H1 (cell line): ENCODE data around the gene TNFRSF8. TPM values are rescaled to one million over a fixed set of nuclear protein-coding genes. Genes with fewer than 3 reads are reported as not detected.

Experiments
- CTCF ChIA-PET: fragments of 300-600 bp; sonication (Branson Sonifier 250); formaldehyde crosslinking; loops from one replicate; lab custom pipeline; 2021; ENCODE audit not compliant: partially characterized antibody; lab: Charles Lee
- POLR2A ChIA-PET: fragments of 300-600 bp; sonication (Branson Sonifier 250); formaldehyde crosslinking; loops from one replicate; lab custom pipeline; 2021; ENCODE audit warnings: inconsistent platforms; ENCODE audit not compliant: partially characterized antibody; lab: Charles Lee
- DNase-seq, 2 experiments: peaks; one replicate each; pipeline versions ENCODE4 v3.0.0 to v3.0.0-alpha.2; 2010 to 2022; ENCODE audit warnings: low spot score in 2 of 2, low read depth in 1 of 2, mixed read lengths in 1 of 2
- FAIRE-seq: peaks from 2 replicates; lab custom pipeline; 2011; peaks lifted over from hg19 to GRCh38; lab: Jason Lieb, UNC
- H2AFZ ChIP-seq: 2 replicates; pipeline ENCODE4 v1.8.1; 2012; ENCODE audit warnings: low read length, inconsistent platforms
- H2AK5ac ChIP-seq: 2 replicates; pipeline ENCODE4 v1.6.1; 2013; ENCODE audit warnings: low read depth, low read length
- H2BK120ac ChIP-seq: replicated peaks from 2 replicates; pipeline ENCODE3; 2013; ENCODE audit warnings: low read depth, low read length, inconsistent platforms
- H2BK12ac ChIP-seq: 2 replicates; pipeline ENCODE4 v1.6.1; 2013; ENCODE audit warnings: low read depth, low read length
- H2BK15ac ChIP-seq: 2 replicates; pipeline ENCODE4 v1.6.1; 2013; ENCODE audit warnings: low read length
- H2BK20ac ChIP-seq: 2 replicates; pipeline ENCODE4 v1.6.1; 2013; ENCODE audit warnings: low read length
- H2BK5ac ChIP-seq: 2 replicates; pipeline ENCODE4 v1.6.1; 2013; ENCODE audit warnings: low read depth, low read length
- H3K14ac ChIP-seq: 2 replicates; pipeline ENCODE4 v1.6.1; 2013; ENCODE audit warnings: inconsistent platforms; ENCODE audit not compliant: insufficient read length
- H3K18ac ChIP-seq: 2 replicates; pipeline ENCODE4 v1.6.1; 2013; ENCODE audit warnings: low read length; ENCODE audit errors: extremely low read depth
- H3K23ac ChIP-seq: 2 replicates; pipeline ENCODE4 v1.6.1; 2013; ENCODE audit warnings: inconsistent platforms; ENCODE audit not compliant: insufficient read length
- H3K23me2 ChIP-seq: 2 replicates; pipeline ENCODE4 v1.6.1; 2013; ENCODE audit warnings: low read depth, low read length
- H3K27ac ChIP-seq: 2 replicates; pipeline ENCODE4 v1.6.1; 2011; ENCODE audit warnings: low read depth, low read length, inconsistent platforms
- H3K27me3 ChIP-seq, 4 experiments: replicated peaks in 1 of 4; 1 replicate in 1 of 4; 2 replicates in 3 of 4; pipeline versions ENCODE4 v1.6.1 to v1.8.1; 2011 to 2013; ENCODE audit warnings: low read length in 3 of 4, mild to moderate bottlenecking in 3 of 4, inconsistent platforms in 2 of 4, mixed read lengths in 2 of 4, moderate library complexity in 1 of 4; ENCODE audit not compliant: control insufficient read depth in 3 of 4, insufficient read depth in 3 of 4; ENCODE audit errors: extremely low read depth in 1 of 4
- H3K36me3 ChIP-seq, 4 experiments: 2 replicates each; pipeline versions ENCODE4 v1.6.1 to v1.8.1; 2011 to 2013; ENCODE audit warnings: mild to moderate bottlenecking in 4 of 4, low read length in 3 of 4, moderate library complexity in 2 of 4, control low read depth in 1 of 4, inconsistent platforms in 1 of 4; ENCODE audit not compliant: insufficient read depth in 4 of 4, control insufficient read depth in 2 of 4
- H3K4ac ChIP-seq: replicated peaks from 2 replicates; pipeline ENCODE3; 2013; ENCODE audit warnings: low read length, low read depth, mixed read lengths, inconsistent platforms; ENCODE audit not compliant: insufficient read length
- H3K4me1 ChIP-seq, 4 experiments: replicated peaks in 1 of 4; 1 replicate in 1 of 4; 2 replicates in 3 of 4; pipeline versions ENCODE4 v1.6.1 to v1.8.1; 2011 to 2013; ENCODE audit warnings: low read length in 3 of 4, inconsistent platforms in 2 of 4, mixed read lengths in 1 of 4; ENCODE audit not compliant: insufficient read depth in 4 of 4, control insufficient read depth in 3 of 4
- H3K4me2 ChIP-seq, 2 experiments: 2 replicates each; pipeline versions ENCODE4 v1.6.1 to v1.8.1; 2011 to 2013; ENCODE audit warnings: low read depth in 2 of 2, low read length in 2 of 2, control low read depth in 1 of 2, inconsistent platforms in 1 of 2, mild to moderate bottlenecking in 1 of 2; ENCODE audit not compliant: insufficient read depth in 1 of 2
- H3K4me3 ChIP-seq, 4 experiments: fragments of 200-600, 300-600 bp in 1 of 4; sonication (generic), shearing (Covaris generic), sonication (Bioruptor Twin) in 1 of 4; 2 replicates each; pipeline versions ENCODE4 v1.5.1 to v1.8.1; 2011 to 2016; ENCODE audit warnings: low read length in 4 of 4, low read depth in 3 of 4, control low read depth in 2 of 4, inconsistent platforms in 2 of 4, mild to moderate bottlenecking in 2 of 4, mixed read lengths in 1 of 4, moderate library complexity in 1 of 4; ENCODE audit not compliant: insufficient read depth in 2 of 4; ENCODE audit errors: extremely low read depth in 1 of 4
- H3K56ac ChIP-seq: replicated peaks from 2 replicates; pipeline ENCODE3; 2013; ENCODE audit warnings: low read depth, mild to moderate bottlenecking, mixed read lengths, low read length, inconsistent platforms; ENCODE audit not compliant: insufficient read length
- H3K79me1 ChIP-seq: 2 replicates; pipeline ENCODE4 v1.6.1; 2013; ENCODE audit warnings: low read depth, low read length, control low read depth
- H3K79me2 ChIP-seq, 2 experiments: 2 replicates each; pipeline versions ENCODE4 v1.6.1 to v1.8.1; 2012 to 2013; ENCODE audit warnings: low read length in 2 of 2, mild to moderate bottlenecking in 2 of 2, inconsistent platforms in 1 of 2; ENCODE audit not compliant: insufficient read depth in 2 of 2, control insufficient read depth in 1 of 2
- H3K9ac ChIP-seq, 4 experiments: replicated peaks in 1 of 4; 1 replicate in 1 of 4; 2 replicates in 3 of 4; pipeline versions ENCODE4 v1.6.1 to v1.8.1; 2011 to 2013; ENCODE audit warnings: low read depth in 3 of 4, low read length in 3 of 4, control low read depth in 2 of 4, mild to moderate bottlenecking in 2 of 4, moderate library complexity in 2 of 4, inconsistent platforms in 1 of 4; ENCODE audit errors: extremely low read depth in 1 of 4
- H3K9me3 ChIP-seq, 2 experiments: 2 replicates each; pipeline versions ENCODE4 v1.6.1 to v1.8.1; 2012 to 2013; ENCODE audit warnings: mild to moderate bottlenecking in 2 of 2, moderate library complexity in 2 of 2, control low read depth in 1 of 2, inconsistent platforms in 1 of 2, low read depth in 1 of 2, low read length in 1 of 2, mixed read lengths in 1 of 2; ENCODE audit not compliant: insufficient read depth in 2 of 2
- H4K20me1 ChIP-seq, 2 experiments: replicated peaks in 1 of 2; 2 replicates each; pipeline versions ENCODE3 to v1.8.1; 2011 to 2013; ENCODE audit warnings: inconsistent platforms in 2 of 2, low read length in 2 of 2, mild to moderate bottlenecking in 1 of 2; ENCODE audit not compliant: insufficient read depth in 2 of 2, control insufficient read depth in 1 of 2
- H4K5ac ChIP-seq: 2 replicates; pipeline ENCODE4 v1.6.1; 2013; ENCODE audit warnings: low read length, low read depth, mixed read lengths, inconsistent platforms; ENCODE audit not compliant: insufficient read length
- H4K8ac ChIP-seq: 2 replicates; pipeline ENCODE4 v1.8.0; 2013; ENCODE audit warnings: mild to moderate bottlenecking, moderate library complexity, low read length, inconsistent platforms; ENCODE audit not compliant: insufficient read depth; ENCODE audit errors: extremely low read depth
- H4K91ac ChIP-seq: replicated peaks from 2 replicates; pipeline ENCODE3; 2013; ENCODE audit warnings: low read length, mixed read lengths, inconsistent platforms; ENCODE audit not compliant: insufficient read length
- BCL11A ChIP-seq, 2 experiments: IDR thresholded peaks; one replicate each; pipeline ENCODE4 v1.6.1; 2011; ENCODE audit warnings: low read depth in 2 of 2, low read length in 2 of 2, mild to moderate bottlenecking in 2 of 2
- BRCA1 ChIP-seq: IDR thresholded peaks from 2 replicates; pipeline ENCODE4 v1.6.1; 2012; ENCODE audit warnings: low read depth, low read length, improper control_type of control experiment
- CBX8 ChIP-seq: fragments of 300-800, 300-1000 bp; sonication (generic); IDR thresholded peaks from 2 replicates; pipeline ENCODE4 v1.7.1; 2016; ENCODE audit warnings: low read depth, low read length, borderline replicate concordance
- CEBPB ChIP-seq: IDR thresholded peaks from 2 replicates; pipeline ENCODE4 v1.6.1; 2012; ENCODE audit warnings: low read depth, low read length
- EGR1 ChIP-seq: IDR thresholded peaks from 2 replicates; pipeline ENCODE4 v1.6.1; 2011; ENCODE audit warnings: low read depth, low read length, borderline replicate concordance
- KDM5A ChIP-seq: fragments of 200-600 bp; IDR thresholded peaks from 2 replicates; pipeline ENCODE4 v1.7.1; 2012; ENCODE audit warnings: mild to moderate bottlenecking, low read length, inconsistent platforms, mixed read lengths
- POU5F1 ChIP-seq: IDR thresholded peaks from 2 replicates; pipeline ENCODE4 v1.6.1; 2011; ENCODE audit warnings: low read depth, mild to moderate bottlenecking, low read length, moderate library complexity
- RBBP5 ChIP-seq: IDR thresholded peaks from 2 replicates; pipeline ENCODE4 v1.7.1; 2012; ENCODE audit warnings: low read depth, mild to moderate bottlenecking, inconsistent platforms, low read length, moderate library complexity, borderline replicate concordance
- RFX5 ChIP-seq: IDR thresholded peaks from 2 replicates; pipeline ENCODE4 v1.6.1; 2011; ENCODE audit warnings: low read depth, low read length, improper control_type of control experiment, borderline replicate concordance
- TAF7 ChIP-seq: optimal IDR thresholded peaks from 2 replicates; pipeline ENCODE3; 2011; ENCODE audit warnings: low read depth, mild to moderate bottlenecking, inconsistent platforms, low read length, moderate library complexity, borderline replicate concordance
- WGBS, 2 experiments: shearing (Covaris generic) in 1 of 2; methylation state at CpG; one replicate each; pipeline versions ENCODE4 v1.1.6 to v1.1.7; 2013 to 2015; ENCODE audit warnings: low lambda C conversion rate in 2 of 2, mixed read lengths in 2 of 2, inconsistent platforms in 1 of 2, low coverage in 1 of 2, missing lambda C conversion rate in 1 of 2; ENCODE audit not compliant: insufficient replicate concordance in 2 of 2, insufficient coverage in 1 of 2, insufficient read length in 1 of 2; ENCODE audit errors: extremely low coverage in 1 of 2, missing lambda C conversion rate in 1 of 2; 5-methylcytosine and 5-hydroxymethylcytosine counted together
- polyA plus RNA-seq, 7 experiments: library from polyadenylated mRNA; depleted of rRNA in 3 of 7; stranded (reverse) in 5 of 7; unstranded in 2 of 7; fragments of >200 nt in 5 of 7; fragments of 200-250 nt in 2 of 7; gene quantifications; 1 replicate in 5 of 7; 2 replicates in 1 of 7; 4 replicates in 1 of 7; pipeline versions ENCODE4 v1.2.1 to v1.2.3, GENCODE V29; 2011 to 2013; ENCODE audit warnings: missing spikeins in 2 of 7, mixed read lengths in 2 of 7
- total RNA-seq: library from RNA; stranded (reverse); fragmentation: NEBNext Ultra II Directional; extraction: Animal tissue kit (Norgen Biotek cat#: 25700); gene quantifications from 2 replicates; pipeline ENCODE4 v1.2.1, GENCODE V29; 2021
- TF ChIP-seq, protein P1 (sequence below), 3 experiments: IDR thresholded peaks; 1 replicate in 2 of 3; 2 replicates in 1 of 3; pipeline versions ENCODE4 v1.5.1 to v1.6.1; 2011; ENCODE audit warnings: low read length in 3 of 3, mild to moderate bottlenecking in 3 of 3, inconsistent platforms in 2 of 3, low read depth in 1 of 3, moderate library complexity in 1 of 3; ENCODE audit not compliant: insufficient read depth in 1 of 3; ENCODE audit errors: control extremely low read depth in 1 of 3

TNFRSF8 gene
- total and polyA plus RNA-seq, 2 of the 8 experiments (the other 6 are each of a cell fraction or from before 2014, with no cell fraction given), result 23.2 to 32.7 TPM

DNA sequence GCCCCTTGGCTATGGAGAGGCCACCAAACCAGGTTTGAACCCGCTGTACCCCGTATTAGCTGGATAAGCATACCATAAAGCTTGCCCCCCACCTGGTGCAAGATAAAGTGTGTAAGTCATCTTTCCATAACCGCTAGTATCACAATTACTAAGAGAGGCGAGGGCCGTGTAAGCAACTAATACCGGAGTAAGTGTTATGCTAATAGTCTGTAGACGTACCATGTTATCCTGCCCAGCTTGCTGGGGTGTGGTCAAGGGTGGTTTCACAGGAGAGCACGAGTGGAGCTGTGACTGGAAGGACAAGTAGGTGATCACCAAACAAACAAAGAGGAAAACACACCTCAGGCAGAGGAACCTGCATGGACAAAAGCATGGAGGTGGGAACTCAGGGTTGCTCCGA is 100.1 kb downstream of the TNFRSF8 start:
- H3K4me2 ChIP-seq, result no peak overlapping the region
- no peak overlapping the region for H2AK5ac ChIP-seq
- TF ChIP-seq EGR1, result no peak
- TF ChIP-seq POU5F1, result no peak
- TF ChIP-seq RFX5, result no peak
- TF ChIP-seq TAF7, result no peak
- TF ChIP-seq RBBP5, result no peak
- TF ChIP-seq, protein P1, sequence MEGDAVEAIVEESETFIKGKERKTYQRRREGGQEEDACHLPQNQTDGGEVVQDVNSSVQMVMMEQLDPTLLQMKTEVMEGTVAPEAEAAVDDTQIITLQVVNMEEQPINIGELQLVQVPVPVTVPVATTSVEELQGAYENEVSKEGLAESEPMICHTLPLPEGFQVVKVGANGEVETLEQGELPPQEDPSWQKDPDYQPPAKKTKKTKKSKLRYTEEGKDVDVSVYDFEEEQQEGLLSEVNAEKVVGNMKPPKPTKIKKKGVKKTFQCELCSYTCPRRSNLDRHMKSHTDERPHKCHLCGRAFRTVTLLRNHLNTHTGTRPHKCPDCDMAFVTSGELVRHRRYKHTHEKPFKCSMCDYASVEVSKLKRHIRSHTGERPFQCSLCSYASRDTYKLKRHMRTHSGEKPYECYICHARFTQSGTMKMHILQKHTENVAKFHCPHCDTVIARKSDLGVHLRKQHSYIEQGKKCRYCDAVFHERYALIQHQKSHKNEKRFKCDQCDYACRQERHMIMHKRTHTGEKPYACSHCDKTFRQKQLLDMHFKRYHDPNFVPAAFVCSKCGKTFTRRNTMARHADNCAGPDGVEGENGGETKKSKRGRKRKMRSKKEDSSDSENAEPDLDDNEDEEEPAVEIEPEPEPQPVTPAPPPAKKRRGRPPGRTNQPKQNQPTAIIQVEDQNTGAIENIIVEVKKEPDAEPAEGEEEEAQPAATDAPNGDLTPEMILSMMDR (IDR thresholded peaks at IDR 0.05; ENCODE audit: control extremely low read depth in 1 of 3, insufficient read depth in 1 of 3, low read depth in 1 of 3, low read length in 3 of 3), result no peak
- TF ChIP-seq BRCA1, result no peak
- TF ChIP-seq KDM5A, result no peak
- TF ChIP-seq CBX8, result no peak
- no peak for TF ChIP-seq CEBPB
- no peak for TF ChIP-seq BCL11A (IDR thresholded peaks at IDR 0.05; ENCODE audit: low read depth in 2 of 2, low read length in 2 of 2)
- no peak overlapping the region for H3K4me3 ChIP-seq
- no peak overlapping the region for H3K23ac ChIP-seq
- H4K5ac ChIP-seq, result no peak overlapping the region
- no peak overlapping the region for H2BK12ac ChIP-seq
- H3K27me3 ChIP-seq, result peaks cover 3 to 31% (median 26%) of the 10 kb centered on the region in 4 experiments
- H3K36me3 ChIP-seq, result no peaks in the 10 kb centered on the region
- H3K9me3 ChIP-seq, result no peaks in the 10 kb centered on the region
- no peak overlapping the region for H2BK5ac ChIP-seq
- no peaks in the 10 kb centered on the region; the same call in 1 of the 2 replicates for H3K23me2 ChIP-seq
- H3K79me1 ChIP-seq, result no peaks in the 10 kb centered on the region
- CTCF ChIA-PET, result interaction anchor here (0.6 to 2.7 kb wide), 6 partner anchors 11 to 1822 kb away, joined by 3 to 15 read pairs (median 4); no protein-coding TSS in a partner anchor
- no peak overlapping the region for H3K27ac ChIP-seq
- H4K91ac ChIP-seq, result no peak overlapping the region
- H4K20me1 ChIP-seq, result peaks cover 0 to 2% of the 10 kb centered on the region in 2 experiments
- H2BK120ac ChIP-seq, result no peak overlapping the region
- no peak overlapping the region for H2BK15ac ChIP-seq
- DNase-seq (no peak), FAIRE-seq (no peak)
- no peak overlapping the region for H3K18ac ChIP-seq
- no peak overlapping the region for H2AFZ ChIP-seq
- WGBS, 2 experiments, result 62% methylated on average over 9 of the region's 9 CpGs; no CpG with 5 or more reads in 1 of the 2 experiments
- no peak overlapping the region for H3K9ac ChIP-seq
- H3K14ac ChIP-seq, result no peak overlapping the region
- peaks cover 0 to 9% (median 4%) of the 10 kb centered on the region in 4 experiments; a peak in 5 of 7 replicates for H3K4me1 ChIP-seq
- no peak overlapping the region for H3K56ac ChIP-seq
- no peak overlapping the region for H4K8ac ChIP-seq
- no peaks in the 10 kb centered on the region for H3K79me2 ChIP-seq
- POLR2A ChIA-PET, result interaction anchor here (0.6 kb wide), 1 partner anchor 39 kb away, joined by 3 read pairs; no protein-coding TSS in a partner anchor
- H2BK20ac ChIP-seq, result no peak overlapping the region
- no peak overlapping the region for H3K4ac ChIP-seq
